H1 (cell line): Measurements from ENCODE around the gene AAGAB. TPM values are rescaled to one million over a fixed set of nuclear protein-coding genes. Genes with fewer than 3 reads are reported as not detected.

Experiments
- EP300 ChIP-seq, 2 experiments: IDR thresholded peaks; 1 replicate in 1 of 2; 2 replicates in 1 of 2; pipeline ENCODE4 v1.6.1; 2011 to 2012; ENCODE audit warnings: low read depth in 2 of 2, low read length in 2 of 2, mild to moderate bottlenecking in 2 of 2, borderline replicate concordance in 1 of 2, inconsistent platforms in 1 of 2, moderate library complexity in 1 of 2
- KDM1A ChIP-seq: fragments of 200-600, 300-600 bp; sonication (generic); IDR thresholded peaks from 2 replicates; pipeline ENCODE4 v1.7.1; 2016; ENCODE audit warnings: mild to moderate bottlenecking, low read length, borderline replicate concordance
- polyA plus RNA-seq, 7 experiments: library from polyadenylated mRNA; depleted of rRNA in 3 of 7; stranded (reverse) in 5 of 7; unstranded in 2 of 7; fragments of >200 nt in 5 of 7; fragments of 200-250 nt in 2 of 7; gene quantifications; 1 replicate in 5 of 7; 2 replicates in 1 of 7; 4 replicates in 1 of 7; pipeline versions ENCODE4 v1.2.1 to v1.2.3, GENCODE V29; 2011 to 2013; ENCODE audit warnings: missing spikeins in 2 of 7, mixed read lengths in 2 of 7
- total RNA-seq: library from RNA; stranded (reverse); fragmentation: NEBNext Ultra II Directional; extraction: Animal tissue kit (Norgen Biotek cat#: 25700); gene quantifications from 2 replicates; pipeline ENCODE4 v1.2.1, GENCODE V29; 2021

AAGAB gene
- total and polyA plus RNA-seq, 2 of the 8 experiments (the other 6 are each of a cell fraction or from before 2014, with no cell fraction given) = 20.1 to 45.9 TPM

- TF ChIP-seq EP300 (IDR thresholded peaks at IDR 0.05; ENCODE audit: borderline replicate concordance in 1 of 2, low read depth in 2 of 2, low read length in 2 of 2) (no peak), KDM1A (no peak)
Observed at GRCh38 chr15:67173005-67173404, 81.5 kb downstream of the AAGAB start (continued).
